Activated CD4-positive, alpha-beta memory T cell treated with anti-CD3 and anti-CD28 coated beads for 36 hours (primary cell): ENCODE measurements around the gene NUAK1. TPM values are rescaled to one million over a fixed set of nuclear protein-coding genes. Genes with fewer than 3 reads are reported as not detected.

Experiments used
- CTCF ChIA-PET: fragments of 350-600 bp; sonication (Branson Sonifier 250); formaldehyde crosslinking; loops from one replicate; lab custom pipeline; 2021; ENCODE audit warnings: antibody characterized with exemption, inconsistent platforms; lab: Charles Lee
- POLR2A ChIA-PET: fragments of 350-600 bp; sonication (Branson Sonifier 250); formaldehyde crosslinking; loops from one replicate; lab custom pipeline; 2021; ENCODE audit warnings: antibody characterized with exemption; lab: Charles Lee
- DNase-seq: peaks from one replicate; pipeline ENCODE4 v3.0.0-alpha.2; 2020
- H3K27ac Mint-ChIP-seq: one replicate; pipeline ENCODE4 v1.8.0; 2021; ENCODE audit warnings: mixed read lengths
- H3K27me3 Mint-ChIP-seq: one replicate; pipeline ENCODE4 v1.8.0; 2021; ENCODE audit warnings: mixed read lengths
- H3K36me3 Mint-ChIP-seq: one replicate; pipeline ENCODE4 v1.8.0; 2021; ENCODE audit warnings: mixed read lengths
- H3K4me1 Mint-ChIP-seq: one replicate; pipeline ENCODE4 v1.8.0; 2021; ENCODE audit warnings: low read depth, mixed read lengths
- H3K4me3 Mint-ChIP-seq: one replicate; pipeline ENCODE4 v1.8.0; 2021; ENCODE audit warnings: mild to moderate bottlenecking, mixed read lengths
- H3K9me3 Mint-ChIP-seq: one replicate; pipeline ENCODE4 v1.8.0; 2021; ENCODE audit warnings: mixed read lengths
- intact Hi-C: fragments of 100-400 bp; cut with micrococcal nuclease; formaldehyde crosslinking; loops from one replicate; pipeline ENCODE4 v1.15.1; 2023
- total RNA-seq, 2 experiments: library from RNA; stranded (reverse); gene quantifications; one replicate each; pipeline ENCODE4 v1.2.3, GENCODE V29; 2021

NUAK1 gene
- total RNA-seq, 2 experiments from 2014 or later = 0.05 TPM; not detected in 1

- no peak overlapping the region for H3K27ac Mint-ChIP-seq
- no peaks in the 10 kb centered on the region for H3K4me1 Mint-ChIP-seq
- ChIA-PET CTCF (no interaction called here), POLR2A (no interaction called here)
- no peaks in the 10 kb centered on the region for H3K36me3 Mint-ChIP-seq
- no peak for DNase-seq
- intact Hi-C loops = no loop called here
- no peak overlapping the region for H3K4me3 Mint-ChIP-seq
- peaks cover 25% of the 10 kb centered on the region for H3K27me3 Mint-ChIP-seq
- H3K9me3 Mint-ChIP-seq = no peaks in the 10 kb centered on the region
Observed at GRCh38 chr12:106097011-106097410, 41.7 kb downstream of the NUAK1 start.

- H3K4me1 Mint-ChIP-seq = no peaks in the 10 kb centered on the region
- no peak overlapping the region for H3K27ac Mint-ChIP-seq
- no peaks in the 10 kb centered on the region for H3K36me3 Mint-ChIP-seq
- H3K9me3 Mint-ChIP-seq = no peaks in the 10 kb centered on the region
- H3K4me3 Mint-ChIP-seq = no peak overlapping the region
- peaks cover 24% of the 10 kb centered on the region for H3K27me3 Mint-ChIP-seq
- DNase-seq = no peak
- ChIA-PET CTCF (no interaction called here), POLR2A (no interaction called here)
- intact Hi-C loops = no loop called here
Observed at GRCh38 chr12:106096376-106096775, 42.4 kb downstream of the NUAK1 start.

- CTCF ChIA-PET = no interaction called here
Observed at GRCh38 chr12:106094304-106094703, 44.5 kb downstream of the NUAK1 start.

GRCh38 chr12:106093246-106093645, 45.5 kb downstream of the NUAK1 start:
- H3K4me3 Mint-ChIP-seq = no peak overlapping the region
- no peaks in the 10 kb centered on the region for H3K4me1 Mint-ChIP-seq
- no peaks in the 10 kb centered on the region for H3K9me3 Mint-ChIP-seq
- intact Hi-C loops = no loop called here
- ChIA-PET POLR2A (no interaction called here), CTCF (no interaction called here)
- peaks cover 15% of the 10 kb centered on the region for H3K27me3 Mint-ChIP-seq
- no peak for DNase-seq
- no peak overlapping the region for H3K27ac Mint-ChIP-seq
- no peaks in the 10 kb centered on the region for H3K36me3 Mint-ChIP-seq

More at GRCh38 chr12:106094304-106094703, 44.5 kb downstream of the NUAK1 start:
- POLR2A ChIA-PET = no interaction called here
- Mint-ChIP-seq H3K27ac (no peak overlapping the region), H3K36me3 (no peaks in the 10 kb centered on the region), H3K4me1 (no peaks in the 10 kb centered on the region), H3K9me3 (no peaks in the 10 kb centered on the region), H3K4me3 (no peak overlapping the region), H3K27me3 (peaks cover 20% of the 10 kb centered on the region)
- intact Hi-C loops = no loop called here
- no peak for DNase-seq

GRCh38 chr12:106091446-106091820, 47.3 kb downstream of the NUAK1 start:
- Mint-ChIP-seq H3K4me3 (no peak overlapping the region), H3K4me1 (no peaks in the 10 kb centered on the region), H3K27me3 (peaks cover 8% of the 10 kb centered on the region), H3K9me3 (no peaks in the 10 kb centered on the region), H3K36me3 (no peaks in the 10 kb centered on the region), H3K27ac (no peak overlapping the region)
- intact Hi-C loops = no loop called here
- CTCF ChIA-PET = no interaction called here
- no peak for DNase-seq
- POLR2A ChIA-PET = no interaction called here

GRCh38 chr12:106090591-106091445, 47.9 kb downstream of the NUAK1 start:
- POLR2A ChIA-PET = interaction anchor here (0.6 kb wide), 1 partner anchor 290 kb away, joined by 3 read pairs; no protein-coding TSS in a partner anchor
- Mint-ChIP-seq H3K9me3 (no peaks in the 10 kb centered on the region), H3K4me1 (no peaks in the 10 kb centered on the region), H3K4me3 (no peak overlapping the region), H3K27me3 (peaks cover 8% of the 10 kb centered on the region), H3K27ac (no peak overlapping the region), H3K36me3 (no peaks in the 10 kb centered on the region)
- CTCF ChIA-PET = no interaction called here
- intact Hi-C loops = no loop called here
- no peak for DNase-seq

- Mint-ChIP-seq H3K36me3 (no peaks in the 10 kb centered on the region), H3K4me1 (no peaks in the 10 kb centered on the region), H3K27ac (no peak overlapping the region), H3K9me3 (no peaks in the 10 kb centered on the region), H3K4me3 (no peak overlapping the region), H3K27me3 (peaks cover 9% of the 10 kb centered on the region)
- intact Hi-C loops = no loop called here
- ChIA-PET POLR2A (interaction anchor here (0.6 kb wide), 1 partner anchor 289 kb away, joined by 3 read pairs; no protein-coding TSS in a partner anchor), CTCF (no interaction called here)
- no peak for DNase-seq
Observed at GRCh38 chr12:106089935-106090334, 48.8 kb downstream of the NUAK1 start.

- no peak for DNase-seq
- Mint-ChIP-seq H3K4me1 (no peaks in the 10 kb centered on the region), H3K27ac (no peak overlapping the region), H3K27me3 (peaks cover 13% of the 10 kb centered on the region), H3K4me3 (no peak overlapping the region), H3K9me3 (no peaks in the 10 kb centered on the region), H3K36me3 (no peaks in the 10 kb centered on the region)
- intact Hi-C loops = no loop called here
- ChIA-PET CTCF (no interaction called here), POLR2A (no interaction called here)
Observed at GRCh38 chr12:106088811-106089485, 49.8 kb downstream of the NUAK1 start.

GRCh38 chr12:106088246-106088808, 50.4 kb downstream of the NUAK1 start:
- H3K4me1 Mint-ChIP-seq = no peaks in the 10 kb centered on the region
- no peak overlapping the region for H3K4me3 Mint-ChIP-seq
- H3K27me3 Mint-ChIP-seq = peaks cover 17% of the 10 kb centered on the region
- intact Hi-C loops = no loop called here
- H3K27ac Mint-ChIP-seq = no peak overlapping the region
- H3K36me3 Mint-ChIP-seq = no peaks in the 10 kb centered on the region
- ChIA-PET POLR2A (no interaction called here), CTCF (no interaction called here)
- H3K9me3 Mint-ChIP-seq = no peaks in the 10 kb centered on the region
- no peak for DNase-seq

- POLR2A ChIA-PET = no interaction called here
- peaks cover 20% of the 10 kb centered on the region for H3K27me3 Mint-ChIP-seq
- no peak overlapping the region for H3K4me3 Mint-ChIP-seq
- DNase-seq = no peak
- no peaks in the 10 kb centered on the region for H3K4me1 Mint-ChIP-seq
- CTCF ChIA-PET = no interaction called here
- H3K27ac Mint-ChIP-seq = no peak overlapping the region
- intact Hi-C loops = no loop called here
- no peaks in the 10 kb centered on the region for H3K36me3 Mint-ChIP-seq
- H3K9me3 Mint-ChIP-seq = no peaks in the 10 kb centered on the region
Observed at GRCh38 chr12:106086696-106087095, 52.1 kb downstream of the NUAK1 start.

- ChIA-PET CTCF (no interaction called here), POLR2A (no interaction called here)
- Mint-ChIP-seq H3K4me1 (no peaks in the 10 kb centered on the region), H3K36me3 (no peaks in the 10 kb centered on the region), H3K27ac (no peak overlapping the region), H3K9me3 (no peaks in the 10 kb centered on the region), H3K27me3 (peaks cover 18% of the 10 kb centered on the region), H3K4me3 (no peak overlapping the region)
- intact Hi-C loops = no loop called here
- no peak for DNase-seq
Observed at GRCh38 chr12:106085213-106085612, 53.5 kb downstream of the NUAK1 start.

- no peak overlapping the region for H3K4me3 Mint-ChIP-seq
- H3K27me3 Mint-ChIP-seq = peaks cover 19% of the 10 kb centered on the region
- no peaks in the 10 kb centered on the region for H3K4me1 Mint-ChIP-seq
- intact Hi-C loops = no loop called here
- ChIA-PET POLR2A (no interaction called here), CTCF (no interaction called here)
- no peak overlapping the region for H3K27ac Mint-ChIP-seq
- DNase-seq = no peak
- H3K9me3 Mint-ChIP-seq = no peaks in the 10 kb centered on the region
- no peaks in the 10 kb centered on the region for H3K36me3 Mint-ChIP-seq
Observed at GRCh38 chr12:106084759-106085158, 54.0 kb downstream of the NUAK1 start.
